Testis (tissue), 2 donors: ENCODE data around the gene ADRA2A.

Experiments used
- CTCF ChIP-seq, 3 experiments: fragments of 450-650 bp in 2 of 3; fragments of 200-600 bp in 1 of 3; sonication (generic) in 1 of 3; IDR thresholded peaks; one replicate each; pipeline ENCODE4 v1.5.1; 2016 to 2019; ENCODE audit warnings: antibody characterized with exemption in 3 of 3, mild to moderate bottlenecking in 2 of 3, moderate library complexity in 1 of 3
- POLR2A ChIP-seq: fragments of 450-650 bp; IDR thresholded peaks from one replicate; pipeline ENCODE4 v1.6.1; 2017; ENCODE audit warnings: antibody characterized with exemption, mild to moderate bottlenecking, moderate library complexity

GRCh38 chr10:111063471-111063870 is 13.4 kb upstream of the ADRA2A start:
- TF ChIP-seq CTCF (IDR thresholded peaks at IDR 0.05) (no peak), POLR2A (no peak)
